Fibroblast of lung (primary cell): Measurements from ENCODE around the gene TSEN2.

Experiments
- EZH2 ChIP-seq: IDR thresholded peaks from 2 replicates; pipeline ENCODE4 v1.5.1; 2012; ENCODE audit warnings: low read length, control low read depth, mild to moderate bottlenecking; ENCODE audit errors: missing control alignments
- TF ChIP-seq, protein P1 (sequence below), 2 donors: IDR thresholded peaks in 1 of 2; conservative IDR thresholded peaks in 1 of 2; 1 replicate in 1 of 2; 2 replicates in 1 of 2; pipeline ENCODE4 v1.5.1; 2011 to 2012; ENCODE audit warnings: low read length in 2 of 2, control low read depth in 1 of 2, inconsistent platforms in 1 of 2, low read depth in 1 of 2, mild to moderate bottlenecking in 1 of 2

DNA sequence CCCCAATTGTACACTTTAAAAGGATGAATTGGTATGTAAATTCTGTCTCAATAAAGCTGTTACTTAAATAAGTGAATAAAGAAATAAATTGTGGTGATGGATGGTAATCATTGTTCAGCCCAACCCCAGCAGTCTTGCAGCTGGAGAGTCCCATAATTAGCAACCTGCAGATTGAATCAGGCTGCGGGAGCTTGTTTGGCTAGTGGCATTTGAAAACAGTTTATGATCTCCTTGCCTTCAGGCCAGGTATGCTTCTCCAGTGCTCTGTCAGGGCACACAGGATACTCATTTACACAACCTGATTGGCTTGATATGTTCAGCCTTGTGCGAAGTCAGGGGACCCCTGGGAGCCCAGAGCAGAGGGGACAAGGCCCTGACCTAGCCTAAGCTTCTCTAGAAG, 16.5 kb upstream of the TSEN2 start:
- TF ChIP-seq, protein P1, sequence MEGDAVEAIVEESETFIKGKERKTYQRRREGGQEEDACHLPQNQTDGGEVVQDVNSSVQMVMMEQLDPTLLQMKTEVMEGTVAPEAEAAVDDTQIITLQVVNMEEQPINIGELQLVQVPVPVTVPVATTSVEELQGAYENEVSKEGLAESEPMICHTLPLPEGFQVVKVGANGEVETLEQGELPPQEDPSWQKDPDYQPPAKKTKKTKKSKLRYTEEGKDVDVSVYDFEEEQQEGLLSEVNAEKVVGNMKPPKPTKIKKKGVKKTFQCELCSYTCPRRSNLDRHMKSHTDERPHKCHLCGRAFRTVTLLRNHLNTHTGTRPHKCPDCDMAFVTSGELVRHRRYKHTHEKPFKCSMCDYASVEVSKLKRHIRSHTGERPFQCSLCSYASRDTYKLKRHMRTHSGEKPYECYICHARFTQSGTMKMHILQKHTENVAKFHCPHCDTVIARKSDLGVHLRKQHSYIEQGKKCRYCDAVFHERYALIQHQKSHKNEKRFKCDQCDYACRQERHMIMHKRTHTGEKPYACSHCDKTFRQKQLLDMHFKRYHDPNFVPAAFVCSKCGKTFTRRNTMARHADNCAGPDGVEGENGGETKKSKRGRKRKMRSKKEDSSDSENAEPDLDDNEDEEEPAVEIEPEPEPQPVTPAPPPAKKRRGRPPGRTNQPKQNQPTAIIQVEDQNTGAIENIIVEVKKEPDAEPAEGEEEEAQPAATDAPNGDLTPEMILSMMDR (conservative IDR thresholded peaks at IDR 0.05 in 1 of 2, IDR thresholded peaks at IDR 0.05 in 1 of 2; ENCODE audit: low read depth in 1 of 2, low read length in 2 of 2): no peak
- TF ChIP-seq EZH2: no peak
